GM12865 (cell line): ENCODE data around the gene PM20D1.

Source experiments
- DNase-seq: peaks from one replicate; pipeline ENCODE4 v3.0.0; 2010; ENCODE audit warnings: low read depth
- H3K4me3 ChIP-seq: 2 replicates; pipeline ENCODE4 v1.5.1; 2011; ENCODE audit warnings: mild to moderate bottlenecking, low read depth, low read length, control low read depth
- CTCF ChIP-seq: IDR thresholded peaks from 2 replicates; pipeline ENCODE4 v1.5.1; 2011; ENCODE audit warnings: low read length, control low read depth, low read depth, inconsistent platforms; ENCODE audit not compliant: insufficient read depth; ENCODE audit errors: missing control alignments

The PM20D1 gene

GRCh38 chr1:205810448-205811157 is 39.3 kb downstream of the PM20D1 start:
- no peak for TF ChIP-seq CTCF
- DNase-seq: no peak
- H3K4me3 ChIP-seq: no peak overlapping the region

- H3K4me3 ChIP-seq: no peak overlapping the region
- no peak for TF ChIP-seq CTCF
- no peak for DNase-seq
Measured at GRCh38 chr1:205809942-205810345, 40.0 kb downstream of the PM20D1 start.

- H3K4me3 ChIP-seq: no peak overlapping the region
- no peak for DNase-seq
- no peak for TF ChIP-seq CTCF
Measured at GRCh38 chr1:205809469-205809868, 40.5 kb downstream of the PM20D1 start.

GRCh38 chr1:205805082-205805711 is 44.7 kb downstream of the PM20D1 start:
- no peak overlapping the region for H3K4me3 ChIP-seq
- TF ChIP-seq CTCF: no peak
- DNase-seq: no peak

GRCh38 chr1:205804605-205805004 is 45.3 kb downstream of the PM20D1 start:
- no peak for TF ChIP-seq CTCF
- no peak overlapping the region for H3K4me3 ChIP-seq
- DNase-seq: no peak

GRCh38 chr1:205803986-205804385 is 45.9 kb downstream of the PM20D1 start:
- no peak overlapping the region for H3K4me3 ChIP-seq
- TF ChIP-seq CTCF: no peak
- no peak for DNase-seq
